CD4-positive, alpha-beta T cell treated with Interleukin-15 for 1 hour (primary cell): ENCODE data around the gene EIF1.
A peak's percentile ranks its signal among the peaks of the same experiment; 100 is the strongest.

ENCODE experiments used
- DNase-seq: peaks from one replicate; pipeline ENCODE4 v3.0.0-alpha.2; 2020

Gene EIF1

DNA sequence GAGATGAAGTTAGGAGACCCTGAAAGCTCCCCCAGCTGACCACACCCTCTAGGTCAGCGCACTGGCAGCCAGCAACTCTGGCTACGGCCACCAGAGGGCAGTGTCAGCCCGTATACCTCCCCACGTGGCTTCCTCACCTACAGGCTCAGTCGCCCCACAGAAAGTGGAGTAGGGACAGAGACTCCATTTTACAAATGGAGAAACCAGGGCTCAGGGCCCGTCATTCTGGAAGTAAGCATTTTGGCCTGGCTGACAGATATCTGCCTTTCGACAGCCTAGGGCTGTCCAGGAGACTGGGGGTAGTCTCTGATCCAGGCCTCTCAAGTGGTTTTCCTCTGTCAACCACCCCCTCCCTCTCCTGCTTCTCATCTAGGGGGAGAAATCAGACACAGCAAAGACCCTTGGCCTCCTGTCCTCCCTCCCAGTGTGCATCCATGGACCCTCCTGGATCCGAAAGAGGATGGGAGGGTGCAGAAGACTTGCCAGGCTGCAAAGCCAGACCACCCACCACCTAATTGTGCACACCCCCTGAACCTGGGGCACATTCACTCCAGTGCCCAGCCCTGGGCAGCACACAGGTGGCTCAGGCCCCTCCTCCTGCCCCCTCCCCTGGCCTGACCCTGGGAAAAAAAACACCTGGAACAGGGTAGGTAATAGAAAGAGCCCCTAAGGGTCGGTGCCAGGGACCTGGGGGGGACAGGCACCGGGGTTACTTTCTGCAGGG is 49.6 kb downstream of the EIF1 start:
- DNase-seq, result peak; percentile 77

DNA sequence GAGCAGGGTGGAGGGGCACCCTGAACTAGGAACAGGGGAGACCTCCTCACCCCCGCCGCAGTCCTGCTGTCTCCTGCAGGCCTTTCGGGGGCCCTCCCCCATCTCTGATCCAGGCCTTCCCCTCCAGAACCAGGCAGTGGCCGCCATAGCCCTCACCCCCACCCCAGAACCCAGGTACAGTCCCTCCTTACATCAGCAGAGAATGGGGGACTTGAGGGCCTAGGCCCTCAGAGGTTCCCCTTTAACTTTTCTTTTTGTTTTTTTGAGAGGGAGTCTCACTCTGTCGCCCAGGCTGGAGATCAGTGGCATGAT is 50.1 kb downstream of the EIF1 start:
- no peak for DNase-seq

- no peak for DNase-seq
These were observed 51.1 kb downstream of the EIF1 start for GRCh38 chr17:41739661-41740352.

- no peak for DNase-seq
These were observed 51.8 kb downstream of the EIF1 start for GRCh38 chr17:41740506-41740905.

DNA sequence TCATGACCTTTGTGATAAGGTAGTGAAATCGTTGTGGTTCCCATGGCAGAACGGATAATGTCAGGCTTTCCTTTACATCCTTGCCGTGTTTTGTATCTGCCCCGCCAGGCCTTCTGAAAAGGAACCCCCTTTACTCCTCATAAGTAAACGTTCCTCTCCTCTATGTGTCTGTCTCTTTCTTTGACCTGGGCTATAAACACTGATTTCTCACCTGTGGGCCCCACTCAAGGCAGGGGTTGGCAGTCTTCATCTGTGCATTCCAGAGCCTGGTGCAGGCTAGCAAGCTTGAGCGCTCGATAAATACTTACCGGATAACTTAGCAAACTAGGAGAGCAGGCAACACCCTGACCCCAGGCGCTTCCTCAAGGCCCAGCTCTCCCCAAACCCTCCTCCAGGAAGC is 53.0 kb downstream of the EIF1 start:
- no peak for DNase-seq
